Omental fat pad (tissue), 4 donors: ENCODE measurements around the gene ST14. TPM values are rescaled to one million over a fixed set of nuclear protein-coding genes. Genes with fewer than 3 reads are reported as not detected.
A peak's percentile ranks its signal among the peaks of the same experiment; 100 is the strongest.

ENCODE experiments used
- ATAC-seq: fragments of 150-250 bp; one replicate; pipeline ENCODE4 v1.9.1; 2016; ENCODE audit warnings: mild to moderate bottlenecking, moderate library complexity; ENCODE audit not compliant: low FRiP score
- DNase-seq: peaks from one replicate; pipeline ENCODE4 v3.0.0-alpha.2; 2019; ENCODE audit warnings: low spot score
- CTCF ChIP-seq, 3 donors: fragments of 450-650 bp; IDR thresholded peaks; one replicate each; pipeline ENCODE4 v1.5.1; 2016 to 2017; ENCODE audit warnings: antibody characterized with exemption in 3 of 3, mild to moderate bottlenecking in 3 of 3, moderate library complexity in 2 of 3
- total RNA-seq, 4 donors: library from RNA; depleted of rRNA; stranded (reverse); fragments of >200 nt; gene quantifications; one replicate each; pipeline ENCODE4 v1.1.0, GENCODE V29; 2016

ST14 gene
- total RNA-seq, 4 donors from 2014 or later = 4.4 to 49.1 (median 10.8) TPM

GRCh38 chr11:130212431-130212961, 52.9 kb downstream of the ST14 start:
- no peak for TF ChIP-seq CTCF (IDR thresholded peaks at IDR 0.05)
- peak; percentile 17 for DNase-seq
- no peak for ATAC-seq

- ATAC-seq (peak; percentile 60), DNase-seq (peak; percentile 54)
- TF ChIP-seq CTCF (IDR thresholded peaks at IDR 0.05) = no peak
These were observed 53.8 kb downstream of the ST14 start for GRCh38 chr11:130213143-130213978.

GRCh38 chr11:130213979-130214281, 54.3 kb downstream of the ST14 start:
- DNase-seq = no peak
- ATAC-seq = no peak
- no peak for TF ChIP-seq CTCF (IDR thresholded peaks at IDR 0.05)

GRCh38 chr11:130214861-130215530, 55.4 kb downstream of the ST14 start:
- no peak for DNase-seq
- TF ChIP-seq CTCF (IDR thresholded peaks at IDR 0.05) = no peak
- ATAC-seq = no peak

- no peak for DNase-seq
- TF ChIP-seq CTCF (IDR thresholded peaks at IDR 0.05) = no peak
- ATAC-seq = no peak
These were observed 56.1 kb downstream of the ST14 start for GRCh38 chr11:130215531-130216220.

GRCh38 chr11:130216221-130216550, 56.6 kb downstream of the ST14 start:
- ATAC-seq (no peak), DNase-seq (no peak)

More at GRCh38 chr11:130216221-130216550, 56.6 kb downstream of the ST14 start:
- TF ChIP-seq CTCF (IDR thresholded peaks at IDR 0.05) = no peak
